OCI-LY1 (cell line): ENCODE results near the gene CDC37.

Source experiments
- CTCF ChIP-seq: fragments of 200-600 bp; sonication (generic), shearing (Covaris generic); IDR thresholded peaks from 2 replicates; pipeline ENCODE4 v1.5.1; 2017; ENCODE audit warnings: mild to moderate bottlenecking, antibody characterized with exemption, low read length, moderate library complexity, mixed read lengths
- EZH2 ChIP-seq: fragments of 200-600 bp; sonication (generic), shearing (Covaris generic); IDR thresholded peaks from 2 replicates; pipeline ENCODE4 v1.8.0; 2017; ENCODE audit warnings: borderline replicate concordance, mixed run types, mild to moderate bottlenecking, antibody characterized with exemption, low read length, moderate library complexity, mixed read lengths

GRCh38 chr19:10368101-10368803 lies 35.1 kb downstream of the CDC37 start:
- TF ChIP-seq CTCF = no peak
- no peak for TF ChIP-seq EZH2
